Stromal cell of bone marrow (primary cell): ENCODE data around the gene RAP1GDS1.

Experiments used
- DNase-seq: peaks from one replicate; pipeline ENCODE4 v3.0.0-alpha.2; 2012; ENCODE audit warnings: low read depth

The RAP1GDS1 gene

DNA sequence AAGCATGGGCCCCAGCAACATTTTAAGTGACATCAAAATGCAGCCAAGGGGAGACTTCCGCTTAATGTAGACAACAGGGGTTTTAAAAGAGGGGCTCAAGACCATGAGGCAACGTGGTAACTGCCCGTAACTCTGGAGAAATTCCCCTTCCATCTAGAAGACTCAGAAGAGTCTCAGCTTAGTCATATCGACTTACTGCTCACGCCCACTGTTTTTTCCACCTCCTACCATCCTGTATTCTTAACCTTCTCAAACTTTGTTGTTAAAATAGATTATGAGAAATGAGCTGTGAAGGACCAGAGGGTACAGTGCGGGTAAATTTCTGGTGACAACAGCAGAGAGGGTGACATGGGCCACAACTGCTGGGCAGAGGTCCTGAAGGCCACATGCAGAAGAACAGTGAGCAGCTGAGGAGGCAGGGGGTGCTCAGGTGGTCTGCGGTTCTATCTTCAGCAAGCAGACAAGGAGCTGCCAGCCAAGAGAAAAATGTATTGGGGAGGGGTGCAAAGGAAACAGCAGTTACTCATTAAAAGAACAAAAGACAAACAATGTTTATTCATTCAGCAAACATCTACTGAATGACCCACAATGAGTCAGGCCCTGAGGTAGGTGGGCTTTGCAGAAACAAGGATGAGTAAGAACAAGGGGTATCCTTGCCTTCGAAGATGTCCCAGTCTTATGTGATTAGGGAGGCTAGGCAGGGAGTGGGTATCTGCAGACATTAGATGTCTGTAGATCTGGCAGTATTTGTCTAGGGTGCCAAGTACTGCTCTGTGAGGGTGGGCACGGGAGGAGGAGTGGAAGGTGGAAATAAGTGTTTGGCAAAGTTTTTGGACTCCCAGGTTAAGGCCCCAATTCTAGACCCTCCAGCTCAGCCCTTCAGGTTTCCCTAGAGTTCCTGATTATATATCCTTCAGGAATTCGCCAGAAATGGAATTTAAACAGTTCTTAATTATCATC lies 221.9 kb downstream of the RAP1GDS1 start:
- no peak for DNase-seq

- no peak for DNase-seq
Observed at GRCh38 chr4:98484031-98484430, 222.8 kb downstream of the RAP1GDS1 start.

- DNase-seq = no peak
Observed at GRCh38 chr4:98485816-98486345, 224.7 kb downstream of the RAP1GDS1 start.

GRCh38 chr4:98490251-98490650 lies 229.1 kb downstream of the RAP1GDS1 start:
- DNase-seq = no peak

DNA sequence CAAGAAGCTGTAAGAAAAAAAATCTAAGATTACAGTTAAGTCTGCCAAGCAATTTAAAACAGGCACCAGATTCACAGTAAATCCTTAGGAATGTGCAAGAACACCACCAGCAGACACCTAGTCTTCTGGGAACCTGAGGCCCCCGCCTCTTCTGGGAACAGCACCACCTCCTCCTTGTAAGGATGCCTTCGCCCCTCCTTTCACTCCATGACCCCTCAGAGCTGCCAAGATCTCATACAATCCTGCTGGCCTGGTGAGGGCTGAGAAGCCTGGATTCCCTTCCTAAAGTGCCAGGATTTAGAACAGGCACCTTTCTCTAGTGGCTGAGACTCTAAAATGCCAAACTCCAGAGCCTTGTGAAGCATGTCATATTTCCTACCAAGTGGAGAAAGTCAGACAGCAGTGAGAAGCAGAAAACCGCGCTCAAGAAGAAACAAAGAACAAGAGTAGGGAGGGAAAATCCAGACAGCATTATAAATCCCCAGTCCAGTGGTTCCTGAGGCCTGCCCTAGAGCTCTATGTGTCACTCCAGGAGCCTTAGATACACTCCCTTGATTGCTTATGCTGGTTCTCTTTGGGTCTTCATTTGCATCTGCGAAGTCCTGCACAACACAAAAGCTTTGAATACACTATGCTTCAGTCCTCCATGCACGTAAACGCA lies 230.8 kb downstream of the RAP1GDS1 start:
- DNase-seq = no peak

- DNase-seq = no peak
Observed at GRCh38 chr4:98493296-98493695, 232.1 kb downstream of the RAP1GDS1 start.
